Mucosa of rectum (tissue), 2 donors: ENCODE results near the gene CLDN20.

ENCODE experiments used
- H3K27ac ChIP-seq, 2 donors: one replicate each; pipeline ENCODE4 v1.7.0; 2013; ENCODE audit warnings: inconsistent platforms in 2 of 2, low read depth in 2 of 2, low read length in 2 of 2
- H3K27me3 ChIP-seq, 2 donors: one replicate each; pipeline ENCODE4 v1.7.0; 2013; ENCODE audit warnings: low read length in 2 of 2; ENCODE audit not compliant: control insufficient read depth in 2 of 2, insufficient read depth in 2 of 2
- H3K36me3 ChIP-seq, 2 donors: one replicate each; pipeline ENCODE4 v1.7.0; 2013; ENCODE audit warnings: low read length in 2 of 2; ENCODE audit not compliant: control insufficient read depth in 2 of 2, insufficient read depth in 2 of 2
- H3K4me1 ChIP-seq, 2 donors: one replicate each; pipeline ENCODE4 v1.7.0; 2013; ENCODE audit warnings: low read length in 2 of 2, mild to moderate bottlenecking in 1 of 2; ENCODE audit not compliant: control insufficient read depth in 2 of 2, insufficient read depth in 2 of 2
- H3K4me3 ChIP-seq, 2 donors: one replicate each; pipeline ENCODE4 v1.7.0; 2013; ENCODE audit warnings: low read length in 2 of 2
- H3K9ac ChIP-seq, 2 donors: one replicate each; pipeline ENCODE4 v1.7.0; 2013; ENCODE audit warnings: low read length in 2 of 2, low read depth in 1 of 2, mild to moderate bottlenecking in 1 of 2
- H3K9me3 ChIP-seq, 2 donors: one replicate each; pipeline ENCODE4 v1.7.0; 2013; ENCODE audit warnings: low read length in 2 of 2; ENCODE audit not compliant: control insufficient read depth in 2 of 2
- donor health status: healthy.
- donor health status: Normal muscosa, but diverticular disease.

Gene CLDN20

GRCh38 chr6:155244434-155244833 is 19.4 kb upstream of the CLDN20 start:
- Histone ChIP-seq H3K4me1 (peaks cover 0 to 3% of the 10 kb centered on the region in 2 donors), H3K4me3 (no peak overlapping the region), H3K36me3 (no peaks in the 10 kb centered on the region), H3K27ac (no peak overlapping the region), H3K9ac (no peak overlapping the region), H3K27me3 (no peaks in the 10 kb centered on the region), H3K9me3 (no peaks in the 10 kb centered on the region)

GRCh38 chr6:155245193-155245592 is 18.6 kb upstream of the CLDN20 start:
- Histone ChIP-seq H3K9me3 (no peaks in the 10 kb centered on the region), H3K4me1 (peaks cover 0 to 3% of the 10 kb centered on the region in 2 donors), H3K36me3 (peaks cover 0 to 4% of the 10 kb centered on the region in 2 donors), H3K9ac (no peak overlapping the region), H3K27me3 (no peaks in the 10 kb centered on the region), H3K4me3 (no peak overlapping the region), H3K27ac (no peak overlapping the region)

- Histone ChIP-seq H3K36me3 (peaks cover 0 to 4% of the 10 kb centered on the region in 2 donors), H3K27me3 (no peaks in the 10 kb centered on the region), H3K9ac (no peak overlapping the region), H3K4me3 (no peak overlapping the region), H3K27ac (no peak overlapping the region), H3K9me3 (no peaks in the 10 kb centered on the region), H3K4me1 (peaks cover 0 to 3% of the 10 kb centered on the region in 2 donors)
Observed at GRCh38 chr6:155245831-155246230, 18.0 kb upstream of the CLDN20 start.

- H3K9ac ChIP-seq = no peak overlapping the region
- H3K36me3 ChIP-seq = peaks cover 0 to 8% of the 10 kb centered on the region in 2 donors
- H3K27me3 ChIP-seq = no peaks in the 10 kb centered on the region
- no peak overlapping the region for H3K27ac ChIP-seq
- no peak overlapping the region for H3K4me3 ChIP-seq
- H3K9me3 ChIP-seq = no peaks in the 10 kb centered on the region
- peaks cover 0 to 3% of the 10 kb centered on the region in 2 donors for H3K4me1 ChIP-seq
Observed at GRCh38 chr6:155246825-155247224, 17.0 kb upstream of the CLDN20 start.

GRCh38 chr6:155247618-155248007 is 16.2 kb upstream of the CLDN20 start:
- Histone ChIP-seq H3K36me3 (peaks cover 2 to 13% of the 10 kb centered on the region in 2 donors), H3K9me3 (no peaks in the 10 kb centered on the region), H3K9ac (no peak overlapping the region), H3K27ac (no peak overlapping the region), H3K4me3 (no peak overlapping the region), H3K4me1 (peaks cover 0 to 3% of the 10 kb centered on the region in 2 donors), H3K27me3 (no peaks in the 10 kb centered on the region)

- Histone ChIP-seq H3K27ac (no peak overlapping the region), H3K9me3 (no peaks in the 10 kb centered on the region), H3K4me3 (peak overlapping the region in 1 of 2 donors; percentile 1), H3K4me1 (peaks cover 0 to 3% of the 10 kb centered on the region in 2 donors), H3K36me3 (peaks cover 4 to 19% of the 10 kb centered on the region in 2 donors), H3K9ac (no peak overlapping the region), H3K27me3 (no peaks in the 10 kb centered on the region)
Observed at GRCh38 chr6:155248008-155249001, 15.5 kb upstream of the CLDN20 start.

- Histone ChIP-seq H3K36me3 (peaks cover 14 to 33% of the 10 kb centered on the region in 2 donors), H3K27me3 (no peaks in the 10 kb centered on the region)
Observed at GRCh38 chr6:155250701-155251381, 13.0 kb upstream of the CLDN20 start.

GRCh38 chr6:155252581-155252980 is 11.2 kb upstream of the CLDN20 start:
- H3K27ac ChIP-seq = no peak overlapping the region
- no peak overlapping the region for H3K4me3 ChIP-seq
- no peak overlapping the region for H3K9ac ChIP-seq
- H3K4me1 ChIP-seq = peaks cover 0 to 3% of the 10 kb centered on the region in 2 donors
- no peaks in the 10 kb centered on the region for H3K9me3 ChIP-seq
- peaks cover 28 to 43% of the 10 kb centered on the region in 2 donors for H3K36me3 ChIP-seq
- no peaks in the 10 kb centered on the region for H3K27me3 ChIP-seq

More at GRCh38 chr6:155250701-155251381, 13.0 kb upstream of the CLDN20 start:
- no peak overlapping the region for H3K27ac ChIP-seq
- H3K9me3 ChIP-seq = no peaks in the 10 kb centered on the region
- no peak overlapping the region for H3K4me3 ChIP-seq
- peaks cover 0 to 3% of the 10 kb centered on the region in 2 donors for H3K4me1 ChIP-seq
- no peak overlapping the region for H3K9ac ChIP-seq

- no peak overlapping the region for H3K9ac ChIP-seq
- peaks cover 31 to 48% of the 10 kb centered on the region in 2 donors for H3K36me3 ChIP-seq
- H3K4me1 ChIP-seq = no peaks in the 10 kb centered on the region
- no peak overlapping the region for H3K4me3 ChIP-seq
- H3K9me3 ChIP-seq = no peaks in the 10 kb centered on the region
- H3K27me3 ChIP-seq = no peaks in the 10 kb centered on the region
- no peak overlapping the region for H3K27ac ChIP-seq
Observed at GRCh38 chr6:155253337-155253736, 10.5 kb upstream of the CLDN20 start.

GRCh38 chr6:155254139-155254538 is 9.7 kb upstream of the CLDN20 start:
- no peaks in the 10 kb centered on the region for H3K27me3 ChIP-seq
- H3K36me3 ChIP-seq = peaks cover 36 to 55% of the 10 kb centered on the region in 2 donors
- no peaks in the 10 kb centered on the region for H3K9me3 ChIP-seq
- H3K27ac ChIP-seq = no peak overlapping the region
- no peaks in the 10 kb centered on the region for H3K4me1 ChIP-seq
- no peak overlapping the region for H3K4me3 ChIP-seq
- H3K9ac ChIP-seq = no peak overlapping the region
